Thyroid gland (tissue), 4 donors: ENCODE results near the gene LTA4H. TPM values are rescaled to one million over a fixed set of nuclear protein-coding genes. Genes with fewer than 3 reads are reported as not detected.
A peak's percentile ranks its signal among the peaks of the same experiment; 100 is the strongest.

Source experiments
- DNase-seq, 2 donors: peaks; one replicate each; pipeline ENCODE4 v3.0.0-alpha.2; 2019
- H3K27ac ChIP-seq, 3 donors: fragments of 200-600 bp; sonication (generic); 1 replicate in 2 of 3; 2 replicates in 1 of 3; pipeline ENCODE4 v1.5.1; 2016 to 2019; ENCODE audit warnings: mild to moderate bottlenecking in 1 of 3, moderate library complexity in 1 of 3
- H3K27me3 ChIP-seq: fragments of 200-600 bp; sonication (generic); one replicate; pipeline ENCODE4 v1.5.1; 2019
- H3K36me3 ChIP-seq, 2 donors: fragments of 200-600 bp; sonication (generic); one replicate each; pipeline ENCODE4 v1.5.1; 2016 to 2019
- H3K4me1 ChIP-seq, 2 donors: fragments of 200-600 bp; sonication (generic); one replicate each; pipeline ENCODE4 v1.5.1; 2017 to 2019
- H3K4me3 ChIP-seq, 3 donors: fragments of 200-600 bp; sonication (generic); replicated peaks in 1 of 3; 1 replicate in 2 of 3; 2 replicates in 1 of 3; pipeline ENCODE4 v1.5.1; 2016; ENCODE audit warnings: mild to moderate bottlenecking in 1 of 3
- H3K9me3 ChIP-seq: fragments of 200-600 bp; sonication (generic); one replicate; pipeline ENCODE4 v1.5.1; 2017
- CTCF ChIP-seq, 6 experiments: fragments of 200-600 bp in 3 of 6; fragments of 450-650 bp in 3 of 6; sonication (generic) in 3 of 6; IDR thresholded peaks; one replicate each; pipeline ENCODE4 v1.5.1; 2016 to 2019; ENCODE audit warnings: antibody characterized with exemption in 6 of 6, mild to moderate bottlenecking in 2 of 6, inconsistent platforms in 1 of 6, moderate library complexity in 1 of 6
- POLR2A ChIP-seq, 2 donors: fragments of 450-650 bp; IDR thresholded peaks; one replicate each; pipeline ENCODE4 v1.6.1; 2017; ENCODE audit warnings: antibody characterized with exemption in 2 of 2, mild to moderate bottlenecking in 2 of 2, moderate library complexity in 1 of 2
- WGBS, 2 donors: methylation state at CpG; one replicate each; pipeline ENCODE4 v1.1.5; 2017; 5-methylcytosine and 5-hydroxymethylcytosine counted together
- intact Hi-C: fragments of 100-400 bp; cut with DNase I; formaldehyde crosslinking; loops from one replicate; pipeline ENCODE4 v1.15.1; 2023
- total RNA-seq, 4 donors: library from RNA; depleted of rRNA; stranded (reverse); fragments of >200 nt; gene quantifications; one replicate each; pipeline ENCODE4 v1.2.3, GENCODE V29; 2016

LTA4H gene
- total RNA-seq, 4 donors from 2014 or later, result 70.1 to 102 (median 75.0) TPM

- TF ChIP-seq POLR2A (IDR thresholded peaks at IDR 0.05), result no peak
- TF ChIP-seq CTCF (IDR thresholded peaks at IDR 0.05), result no peak
- no peak for DNase-seq
- H3K4me1 ChIP-seq, result no peaks in the 10 kb centered on the region
- no peaks in the 10 kb centered on the region for H3K36me3 ChIP-seq
- H3K4me3 ChIP-seq, result no peak overlapping the region
- H3K27me3 ChIP-seq, result no peaks in the 10 kb centered on the region
- WGBS, 2 donors, result 76 to 84% methylated on average over 5 of the region's 5 CpGs
- H3K9me3 ChIP-seq, result no peaks in the 10 kb centered on the region
- no peak overlapping the region for H3K27ac ChIP-seq
- intact Hi-C loops, result loop anchor here (5.0 to 10.0 kb wide), 3 partner anchors 152 to 452 kb away; partner anchors contain the start of gene CDK17
These were observed 29.6 kb upstream of the LTA4H start for GRCh38 chr12:96064966-96065365.

- H3K27ac ChIP-seq, result no peak overlapping the region
- no peaks in the 10 kb centered on the region for H3K9me3 ChIP-seq
- intact Hi-C loops, result loop anchor here (5.0 to 10.0 kb wide), 3 partner anchors 153 to 453 kb away; partner anchors contain the start of gene CDK17
- TF ChIP-seq POLR2A (IDR thresholded peaks at IDR 0.05), result no peak
- no peak for TF ChIP-seq CTCF (IDR thresholded peaks at IDR 0.05)
- WGBS, 2 donors, result 64 to 79% methylated on average over 2 of the region's 2 CpGs
- H3K27me3 ChIP-seq, result no peaks in the 10 kb centered on the region
- no peaks in the 10 kb centered on the region for H3K4me1 ChIP-seq
- no peaks in the 10 kb centered on the region for H3K36me3 ChIP-seq
- no peak for DNase-seq
- no peak overlapping the region for H3K4me3 ChIP-seq
These were observed 28.9 kb upstream of the LTA4H start for GRCh38 chr12:96064271-96064670.

- Histone ChIP-seq H3K27ac (no peak overlapping the region), H3K9me3 (no peaks in the 10 kb centered on the region), H3K36me3 (no peaks in the 10 kb centered on the region), H3K4me1 (no peaks in the 10 kb centered on the region), H3K4me3 (no peak overlapping the region), H3K27me3 (no peaks in the 10 kb centered on the region)
- TF ChIP-seq CTCF (IDR thresholded peaks at IDR 0.05) (no peak), POLR2A (IDR thresholded peaks at IDR 0.05) (no peak)
- intact Hi-C loops, result loop anchor here (5.0 to 10.0 kb wide), 3 partner anchors 154 to 454 kb away; partner anchors contain the start of gene CDK17
- WGBS, 2 donors, result 84 to 85% methylated on average over 4 of the region's 4 CpGs
- no peak for DNase-seq
These were observed 27.7 kb upstream of the LTA4H start for GRCh38 chr12:96063046-96063445.

GRCh38 chr12:96061864-96062453, 26.6 kb upstream of the LTA4H start:
- Histone ChIP-seq H3K27ac (no peak overlapping the region), H3K9me3 (no peaks in the 10 kb centered on the region), H3K36me3 (no peaks in the 10 kb centered on the region), H3K4me3 (no peak overlapping the region), H3K4me1 (no peaks in the 10 kb centered on the region), H3K27me3 (no peaks in the 10 kb centered on the region)
- no peak for TF ChIP-seq POLR2A (IDR thresholded peaks at IDR 0.05)
- TF ChIP-seq CTCF (IDR thresholded peaks at IDR 0.05), result peak; percentile 23 to 98 (median 78)
- peak; percentile 76 to 81 for DNase-seq
- intact Hi-C loops, result loop anchor here (5.0 to 10.0 kb wide), 3 partner anchors 155 to 455 kb away; partner anchors contain the start of gene CDK17
- 35% methylated on average over 4 of the region's 4 CpGs for WGBS, 2 donors

GRCh38 chr12:96061323-96061722, 25.9 kb upstream of the LTA4H start:
- no peaks in the 10 kb centered on the region for H3K36me3 ChIP-seq
- no peak overlapping the region for H3K4me3 ChIP-seq
- DNase-seq, result no peak
- no peaks in the 10 kb centered on the region for H3K27me3 ChIP-seq
- H3K4me1 ChIP-seq, result no peaks in the 10 kb centered on the region
- H3K27ac ChIP-seq, result no peak overlapping the region
- intact Hi-C loops, result loop anchor here (5.0 to 10.0 kb wide), 3 partner anchors 156 to 456 kb away; partner anchors contain the start of gene CDK17
- no peaks in the 10 kb centered on the region for H3K9me3 ChIP-seq
- WGBS, 2 donors, result 89 to 95% methylated on average over 3 of the region's 3 CpGs
- TF ChIP-seq CTCF (IDR thresholded peaks at IDR 0.05) (no peak), POLR2A (IDR thresholded peaks at IDR 0.05) (no peak)
